Putamen (tissue), 1 donor: Measurements from ENCODE around the gene ZNRF3.
"Not testable (repeated sequence)": the region's sequence is repeated elsewhere in the genome, so short reads cannot be mapped to it uniquely, and the experiment has no call there.

ENCODE experiments used
- DNase-seq: peaks from one replicate; pipeline ENCODE4 v3.0.0-alpha.2; 2016; ENCODE audit warnings: low spot score

The ZNRF3 gene

DNA sequence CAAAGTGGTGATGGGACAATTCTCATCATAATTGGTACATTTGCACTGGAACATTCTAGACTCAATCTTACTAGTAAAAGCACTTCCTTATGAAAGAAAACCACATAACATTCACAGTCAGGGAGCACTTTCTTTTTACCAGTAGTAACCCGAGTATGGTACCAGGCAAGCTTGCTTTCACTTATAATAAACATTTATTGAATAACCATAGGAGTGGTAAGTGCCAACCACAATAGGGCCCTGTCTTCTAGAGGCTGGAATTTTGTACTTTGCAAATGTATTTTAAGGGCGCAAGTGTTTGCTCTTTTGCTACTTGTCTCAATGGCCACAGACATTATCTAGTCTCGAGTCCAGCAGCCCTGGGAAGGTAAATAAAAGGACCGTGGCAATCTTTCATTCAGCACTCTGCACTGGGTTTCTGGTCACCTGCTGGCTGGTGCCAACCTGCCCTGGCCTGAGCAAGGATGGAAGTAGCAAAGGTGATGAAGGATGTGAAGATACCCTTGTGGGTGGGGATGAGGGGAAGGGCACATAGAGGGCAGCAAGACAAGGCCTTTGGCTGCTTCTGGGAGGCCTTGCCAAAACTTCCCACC is 154.1 kb downstream of the ZNRF3 start:
- DNase-seq, result no peak

DNA sequence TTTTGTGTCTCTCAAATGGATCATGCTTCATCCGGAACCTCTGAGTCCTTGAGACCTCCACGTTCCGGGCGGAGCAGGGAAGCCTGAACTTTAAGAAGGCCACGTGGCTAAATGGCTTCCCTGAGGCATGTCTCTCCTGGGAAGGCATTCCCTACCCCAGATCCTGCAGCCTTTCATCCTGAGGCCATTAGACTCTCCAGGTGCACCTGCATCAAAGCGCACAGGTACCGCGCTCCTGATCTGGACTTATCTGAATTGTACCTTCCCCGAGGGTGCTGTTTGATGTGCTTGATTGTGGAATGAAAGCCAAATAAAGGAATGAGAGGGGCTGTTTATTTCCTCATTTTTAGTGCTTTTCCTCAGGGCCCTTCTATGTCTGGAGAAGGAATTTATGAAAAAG is 155.8 kb downstream of the ZNRF3 start:
- DNase-seq, result no peak

DNA sequence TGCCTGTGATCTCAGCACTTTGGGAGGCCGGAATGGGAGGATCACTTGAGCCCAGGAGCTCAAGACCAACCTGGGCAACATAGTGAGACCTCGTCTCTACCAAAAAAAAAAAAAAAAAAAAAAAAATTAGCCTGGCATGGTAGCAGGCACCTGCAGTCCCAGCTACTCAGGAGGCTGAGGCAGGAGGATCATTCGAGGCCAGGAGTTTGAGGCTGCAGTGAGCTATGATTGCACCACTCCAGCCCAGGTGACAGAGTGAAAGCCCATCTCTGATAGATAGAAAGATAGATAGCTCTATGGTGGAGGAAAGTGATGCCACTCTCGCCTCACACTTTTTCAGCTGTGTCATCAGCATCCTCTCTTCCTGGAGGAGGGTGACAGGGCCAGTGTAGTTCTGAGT is 156.3 kb downstream of the ZNRF3 start:
- not testable (repeated sequence) for DNase-seq

DNA sequence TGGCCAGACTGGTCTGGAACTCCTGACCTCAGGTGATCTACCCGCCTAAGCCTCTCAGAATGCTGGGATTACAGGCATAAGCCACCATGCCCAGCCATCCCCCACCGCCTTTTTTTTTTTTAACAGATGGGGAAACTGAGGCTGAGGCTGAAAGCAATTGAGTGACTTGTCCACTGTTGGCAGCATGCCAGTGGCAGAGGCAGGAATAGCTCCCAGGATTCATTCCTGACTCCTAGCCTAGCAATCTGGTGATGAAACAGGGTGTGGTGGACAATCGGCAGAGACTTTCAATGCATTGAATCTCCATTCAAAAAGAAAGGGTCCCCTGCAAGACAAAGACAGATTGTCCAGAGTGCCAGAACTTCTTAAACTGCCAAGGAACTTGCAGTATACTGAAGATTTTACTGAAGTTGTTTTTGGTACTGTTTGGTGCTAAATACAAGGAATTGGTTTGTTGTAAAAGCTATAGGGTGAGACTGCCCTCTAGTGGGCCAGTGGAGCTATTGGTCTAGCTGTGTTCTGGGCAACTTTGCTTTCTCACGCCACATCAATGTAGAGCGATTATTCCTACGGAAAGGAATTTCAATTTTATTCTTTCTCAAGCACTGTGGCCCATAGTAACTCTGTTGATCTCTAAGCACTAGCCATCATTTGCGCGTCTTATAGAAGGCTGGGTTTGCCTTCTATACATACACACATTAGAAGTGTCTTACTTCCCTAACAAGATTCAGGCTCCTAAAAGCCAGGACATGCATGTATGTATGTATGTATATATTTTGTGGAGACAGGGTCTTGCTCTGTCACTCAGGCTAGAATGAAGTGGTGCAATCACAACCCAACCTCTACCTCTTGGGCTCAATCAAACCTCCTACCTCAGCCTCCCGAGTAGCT is 157.3 kb downstream of the ZNRF3 start:
- DNase-seq, result peak; percentile 79

DNA sequence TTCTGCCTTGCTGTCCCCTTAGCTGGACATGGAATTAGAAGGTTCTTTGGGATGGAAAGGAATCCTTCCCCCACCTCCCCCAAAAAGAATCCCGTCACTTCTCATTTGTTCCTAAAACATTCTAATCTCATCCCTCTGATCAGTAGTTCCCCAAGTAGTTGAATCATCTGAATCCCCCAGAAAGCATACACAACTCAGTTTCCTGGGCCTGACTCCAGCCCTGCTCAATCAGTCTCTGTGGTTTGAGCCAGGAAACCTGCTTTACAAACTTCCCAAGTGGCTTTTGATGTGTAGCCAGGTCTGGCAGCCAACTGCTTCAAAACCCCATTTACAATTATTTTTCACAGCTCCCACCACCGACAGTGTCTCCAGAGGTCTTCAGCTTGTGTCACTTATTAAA is 158.0 kb downstream of the ZNRF3 start:
- DNase-seq, result peak; percentile 66

DNA sequence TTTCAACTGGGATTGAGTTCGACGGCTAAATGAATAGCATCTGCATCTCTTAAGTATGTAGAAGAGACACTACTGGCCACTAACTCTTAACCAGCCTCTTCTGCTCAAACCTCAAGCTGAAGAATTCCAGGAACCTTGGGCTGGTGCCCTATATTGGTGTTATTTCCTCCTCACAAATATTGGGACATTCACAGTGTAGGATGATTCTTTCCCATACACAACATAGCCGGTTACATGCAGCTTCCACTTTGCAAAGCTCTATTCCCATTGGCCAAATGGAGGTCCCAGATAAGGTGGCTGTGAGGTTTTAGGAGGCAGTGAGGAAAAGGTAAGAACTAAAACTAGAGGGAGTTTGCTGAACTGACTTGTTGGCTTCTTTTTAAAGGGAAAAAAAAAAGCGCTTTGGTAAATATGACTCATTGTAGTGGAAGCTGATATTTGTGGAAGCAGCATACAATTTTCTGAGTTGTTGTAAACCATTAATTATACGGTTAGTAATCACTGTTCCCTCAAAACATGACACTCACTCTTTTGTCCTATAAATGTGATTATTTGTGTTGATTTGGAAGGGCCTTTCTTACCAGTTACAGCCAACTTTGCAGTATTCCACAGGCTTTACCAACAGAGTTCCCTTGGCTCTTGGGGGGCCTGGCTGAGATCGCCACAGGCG is 160.7 kb downstream of the ZNRF3 start:
- no peak for DNase-seq

- no peak for DNase-seq
Observed at GRCh38 chr22:29044657-29045176, 161.3 kb downstream of the ZNRF3 start.

DNA sequence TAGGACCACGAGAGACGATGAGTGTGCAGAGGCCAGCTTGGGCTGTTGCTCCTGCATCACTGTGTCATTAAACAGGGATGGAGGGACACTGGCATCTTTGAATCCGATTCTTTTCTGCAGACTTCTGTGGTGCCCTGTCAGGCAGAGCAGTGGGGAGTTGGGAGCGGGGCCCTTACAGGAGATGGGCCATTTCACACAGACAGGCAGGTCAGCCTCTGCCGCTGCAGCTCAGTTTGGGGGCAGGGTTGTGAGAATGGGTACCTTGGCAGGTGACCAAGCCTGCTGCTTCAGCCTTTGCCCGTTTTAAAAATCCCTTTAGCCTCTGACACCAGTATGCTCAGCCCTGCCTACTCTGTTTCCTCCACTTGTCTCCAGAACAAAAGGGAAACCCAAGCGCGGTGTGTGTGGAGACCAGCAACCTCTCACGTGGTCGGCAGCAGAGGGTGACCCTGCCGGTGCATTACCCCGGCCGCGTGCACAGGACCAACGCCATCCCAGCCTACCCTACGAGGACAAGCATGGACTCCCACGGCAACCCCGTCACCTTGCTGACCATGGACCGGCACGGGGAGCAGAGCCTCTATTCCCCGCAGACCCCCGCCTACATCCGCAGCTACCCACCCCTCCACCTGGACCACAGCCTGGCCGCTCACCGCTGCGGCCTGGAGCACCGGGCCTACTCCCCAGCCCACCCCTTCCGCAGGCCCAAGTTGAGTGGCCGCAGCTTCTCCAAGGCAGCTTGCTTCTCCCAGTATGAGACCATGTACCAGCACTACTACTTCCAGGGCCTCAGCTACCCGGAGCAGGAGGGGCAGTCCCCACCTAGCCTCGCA is 165.7 kb downstream of the ZNRF3 start:
- DNase-seq, result no peak

DNA sequence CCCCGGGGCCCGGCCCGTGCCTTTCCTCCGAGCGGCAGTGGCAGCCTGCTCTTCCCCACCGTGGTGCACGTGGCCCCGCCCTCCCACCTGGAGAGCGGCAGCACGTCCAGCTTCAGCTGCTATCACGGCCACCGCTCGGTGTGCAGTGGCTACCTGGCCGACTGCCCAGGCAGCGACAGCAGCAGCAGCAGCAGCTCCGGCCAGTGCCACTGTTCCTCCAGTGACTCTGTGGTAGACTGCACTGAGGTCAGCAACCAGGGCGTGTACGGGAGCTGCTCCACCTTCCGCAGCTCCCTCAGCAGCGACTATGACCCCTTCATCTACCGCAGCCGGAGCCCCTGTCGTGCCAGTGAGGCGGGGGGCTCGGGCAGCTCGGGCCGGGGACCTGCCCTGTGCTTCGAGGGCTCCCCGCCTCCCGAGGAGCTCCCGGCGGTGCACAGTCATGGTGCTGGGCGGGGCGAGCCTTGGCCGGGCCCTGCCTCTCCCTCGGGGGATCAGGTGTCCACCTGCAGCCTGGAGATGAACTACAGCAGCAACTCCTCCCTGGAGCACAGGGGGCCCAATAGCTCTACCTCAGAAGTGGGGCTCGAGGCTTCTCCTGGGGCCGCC is 166.4 kb downstream of the ZNRF3 start:
- no peak for DNase-seq

DNA sequence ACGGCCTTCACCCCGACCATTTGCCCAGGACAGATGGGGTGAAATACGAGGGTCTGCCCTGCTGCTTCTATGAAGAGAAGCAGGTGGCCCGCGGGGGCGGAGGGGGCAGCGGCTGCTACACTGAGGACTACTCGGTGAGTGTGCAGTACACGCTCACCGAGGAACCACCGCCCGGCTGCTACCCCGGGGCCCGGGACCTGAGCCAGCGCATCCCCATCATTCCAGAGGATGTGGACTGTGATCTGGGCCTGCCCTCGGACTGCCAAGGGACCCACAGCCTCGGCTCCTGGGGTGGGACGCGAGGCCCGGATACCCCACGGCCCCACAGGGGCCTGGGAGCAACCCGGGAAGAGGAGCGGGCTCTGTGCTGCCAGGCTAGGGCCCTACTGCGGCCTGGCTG is 167.1 kb downstream of the ZNRF3 start:
- no peak for DNase-seq

DNA sequence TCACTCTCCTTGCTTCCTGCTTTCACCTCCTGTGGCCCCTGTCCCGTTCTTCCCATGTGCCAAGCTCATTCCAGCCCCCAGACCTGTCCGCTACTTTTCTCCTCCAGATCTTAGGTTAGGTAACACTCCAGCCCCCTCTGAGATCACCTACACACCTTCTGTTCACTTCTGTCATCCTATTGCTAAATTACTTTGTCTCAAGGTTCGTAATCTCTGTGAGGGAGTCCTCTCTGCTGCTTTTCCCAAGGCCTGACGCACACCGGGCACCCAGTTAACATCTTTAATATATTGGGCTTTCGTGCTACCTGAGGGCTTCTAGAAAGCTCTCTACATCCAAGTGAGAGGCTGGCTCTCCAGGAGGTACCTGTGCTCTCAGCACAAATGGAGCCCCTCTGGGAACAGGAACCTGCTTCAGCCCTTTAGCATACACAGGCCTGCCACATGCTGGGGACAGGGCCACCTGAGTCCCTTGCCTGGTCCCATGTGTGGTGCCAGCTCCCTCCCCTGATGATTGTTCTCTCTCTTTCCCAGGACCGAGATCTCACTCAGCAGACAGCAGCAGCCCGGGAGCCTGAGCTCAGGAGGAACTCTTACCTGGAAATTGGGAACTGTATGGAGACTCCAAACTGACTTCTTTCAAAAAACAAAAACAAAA is 169.8 kb downstream of the ZNRF3 start:
- DNase-seq, result no peak

DNA sequence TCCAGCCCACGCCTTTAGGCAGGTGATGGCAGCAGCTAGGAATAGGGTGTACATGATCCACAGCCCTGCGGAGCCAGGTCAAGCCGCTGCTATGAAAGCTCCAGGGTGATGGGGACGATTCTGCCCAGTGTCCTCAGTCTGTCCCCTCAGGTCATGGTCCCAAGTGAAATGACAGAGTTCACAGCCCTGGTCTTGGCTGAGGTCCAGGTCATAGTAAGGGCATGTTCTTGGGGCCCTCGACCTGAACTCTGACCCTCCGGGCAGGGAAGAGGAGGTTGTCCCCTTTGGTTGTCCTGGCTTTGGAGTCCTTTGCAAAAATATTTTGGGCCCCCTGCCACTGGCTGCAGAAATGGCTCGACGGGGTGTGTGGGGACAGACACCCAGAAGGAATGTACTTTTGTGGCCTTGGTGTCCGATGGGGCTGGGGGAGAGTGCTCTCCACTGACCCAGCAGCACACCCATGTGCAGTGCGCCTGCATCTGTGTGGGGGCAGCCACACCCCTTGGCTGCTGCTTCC is 170.9 kb downstream of the ZNRF3 start:
- DNase-seq, result no peak

DNA sequence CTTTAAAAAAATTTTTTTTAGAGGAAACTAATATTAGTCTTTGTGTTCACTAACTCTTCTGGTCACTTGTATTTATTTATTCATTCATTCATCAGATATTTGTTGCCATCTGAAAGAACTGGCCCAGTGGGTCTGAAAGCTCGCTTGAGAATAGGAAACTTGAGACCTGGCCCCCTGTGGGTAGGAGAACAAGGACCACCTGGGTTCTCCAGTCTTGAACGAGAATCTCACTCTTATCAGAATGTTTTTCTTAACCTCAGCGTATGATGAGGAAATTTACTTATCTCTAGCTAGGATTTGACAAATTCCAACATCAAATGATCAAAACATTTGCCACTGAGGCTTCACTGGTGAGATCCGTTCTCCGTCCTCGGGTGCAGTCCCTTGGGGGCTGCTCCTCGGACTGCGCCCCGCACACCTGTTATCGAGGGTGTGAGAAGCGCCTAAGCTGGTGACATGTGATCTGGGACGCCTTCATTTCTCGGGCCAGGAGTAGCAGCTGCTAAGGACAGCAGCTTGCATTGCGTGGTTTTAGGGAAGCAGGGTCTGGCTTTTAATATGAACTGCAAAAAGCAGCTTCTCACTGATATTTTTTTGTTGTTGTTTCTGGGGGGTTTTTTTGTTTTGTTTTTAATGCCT is 171.9 kb downstream of the ZNRF3 start:
- no peak for DNase-seq

DNA sequence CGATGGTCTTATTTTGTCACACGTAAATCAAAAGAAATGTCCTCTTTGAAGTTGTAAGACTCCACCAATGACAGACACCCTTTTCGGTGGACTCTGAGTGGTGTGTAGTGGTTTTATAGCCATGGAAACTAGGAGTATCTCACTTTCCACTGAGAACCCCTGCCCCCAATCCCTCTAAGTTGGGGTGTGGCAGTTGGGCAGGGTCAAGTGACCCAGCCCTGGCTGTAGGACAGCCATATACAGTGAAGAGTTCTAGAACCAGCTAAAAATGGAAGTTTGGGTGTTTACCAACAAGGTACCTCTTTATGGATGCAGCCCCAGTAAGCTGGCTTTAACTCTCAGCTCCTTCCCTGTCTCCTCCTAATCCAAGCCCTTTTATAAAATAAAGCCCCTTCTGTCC is 173.1 kb downstream of the ZNRF3 start:
- DNase-seq, result no peak

DNA sequence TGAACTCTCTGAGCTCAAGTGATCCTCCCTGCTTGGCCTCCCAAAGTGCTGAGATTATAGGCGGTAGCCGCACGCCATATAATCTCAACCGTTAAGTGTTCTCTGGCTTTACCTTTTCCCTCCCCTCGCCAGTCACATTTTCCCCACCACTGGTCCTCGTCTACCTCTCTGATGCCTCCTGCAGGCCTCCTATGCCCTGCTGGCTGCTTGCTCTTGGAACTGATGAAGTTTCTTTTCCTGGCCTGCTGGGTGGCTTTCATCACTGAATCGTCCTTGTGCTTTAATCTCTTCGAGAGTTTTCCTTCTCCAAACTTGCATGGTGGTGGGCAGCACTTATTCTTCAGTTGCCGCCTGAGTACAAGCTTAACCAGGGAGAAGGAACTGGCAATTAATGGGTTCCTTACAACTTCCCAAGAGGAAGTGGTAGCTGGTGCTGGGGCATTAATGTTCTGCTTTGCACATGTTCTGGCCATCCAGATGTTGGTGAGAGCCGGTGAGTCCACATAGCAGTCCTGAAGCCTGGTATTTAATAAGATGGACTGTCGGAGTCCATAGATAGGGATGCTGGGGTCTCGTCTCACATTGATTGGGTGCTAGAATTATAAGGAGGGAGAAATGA is 177.0 kb downstream of the ZNRF3 start:
- no peak for DNase-seq

GRCh38 chr22:29060931-29061330 is 177.6 kb downstream of the ZNRF3 start:
- no peak for DNase-seq

DNA sequence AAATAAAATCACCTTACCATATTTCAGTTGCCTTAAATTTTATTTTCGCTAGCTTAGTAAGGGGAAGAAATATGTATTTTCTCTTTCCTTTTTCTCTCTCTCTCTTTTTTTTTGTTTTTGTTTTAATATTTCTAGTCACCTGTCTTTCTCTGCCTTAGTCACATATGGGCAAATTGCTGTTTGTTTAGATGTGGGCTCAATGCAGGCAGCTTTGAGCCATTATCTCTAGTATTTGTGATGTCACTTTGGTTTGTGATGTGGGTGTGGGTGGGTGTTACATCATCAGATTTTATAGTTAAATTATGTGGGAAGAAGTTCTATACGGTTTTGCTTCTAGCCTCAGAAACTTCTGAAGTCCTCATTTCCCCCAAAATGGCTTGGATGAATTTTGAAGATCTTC is 178.4 kb downstream of the ZNRF3 start, which contains the start of gene C22orf31:
C22orf31 (minus strand) TSS at position 59 of the 400 bp plus-strand sequence; CDS start at position 20, 39 bp downstream.
- DNase-seq, result no peak

GRCh38 chr22:29062286-29062821 is 179.0 kb downstream of the ZNRF3 start:
- DNase-seq, result no peak

GRCh38 chr22:29065468-29066190 is 182.3 kb downstream of the ZNRF3 start:
- DNase-seq, result no peak
